ENCODE results near the gene SLC12A8. TPM values are rescaled to one million over a fixed set of nuclear protein-coding genes. Genes with fewer than 3 reads are reported as not detected.
A peak's percentile ranks its signal among the peaks of the same experiment; 100 is the strongest.

Gene SLC12A8
- total RNA-seq, 3 donors from 2014 or later, result 0.48 to 12.5 (median 9.8) TPM

- Histone ChIP-seq H3K27me3 (no peaks in the 10 kb centered on the region), H3K9me3 (no peaks in the 10 kb centered on the region), H3K27ac (no peak overlapping the region), H3K4me3 (no peak overlapping the region), H3K4me1 (no peaks in the 10 kb centered on the region), H3K36me3 (no peaks in the 10 kb centered on the region)
- TF ChIP-seq POLR2AphosphoS5 (IDR thresholded peaks at IDR 0.05), result no peak
- TF ChIP-seq CTCF (IDR thresholded peaks at IDR 0.05), result peak in 1 of 3 donors; percentile 17
- no peak for TF ChIP-seq POLR2A (IDR thresholded peaks at IDR 0.05)
- no peak for DNase-seq (ENCODE audit: low spot score in 2 of 2)
- intact Hi-C loops (cut with DNase I; ENCODE audit: low total_unique reads), result no loop called here
Measured at GRCh38 chr3:125150525-125151441, 61.8 kb downstream of the SLC12A8 start.

DNA sequence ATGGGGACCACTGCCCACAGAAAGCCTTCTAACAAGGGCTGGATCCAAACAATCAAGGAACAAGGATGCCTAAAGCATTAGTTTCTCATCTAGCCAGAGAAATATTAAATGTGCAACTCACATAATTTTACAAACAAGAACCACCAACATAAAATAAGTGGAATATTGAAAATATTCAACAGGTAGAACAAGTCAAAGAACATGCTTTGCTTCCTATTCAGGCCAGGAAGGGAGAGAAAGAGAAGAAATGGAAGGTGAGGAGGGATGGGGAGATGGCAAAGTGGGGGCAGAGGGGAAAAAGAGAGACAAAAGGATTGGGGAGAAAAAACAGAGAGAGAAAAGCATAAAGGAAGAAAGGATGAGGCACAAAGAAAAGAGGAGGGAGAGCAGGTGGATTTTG, 63.1 kb downstream of the SLC12A8 start:
- Histone ChIP-seq H3K27ac (no peak overlapping the region), H3K4me3 (no peak overlapping the region), H3K27me3 (no peaks in the 10 kb centered on the region), H3K4me1 (no peaks in the 10 kb centered on the region), H3K36me3 (no peaks in the 10 kb centered on the region), H3K9me3 (no peaks in the 10 kb centered on the region)
- intact Hi-C loops (cut with DNase I; ENCODE audit: low total_unique reads), result no loop called here
- TF ChIP-seq CTCF (IDR thresholded peaks at IDR 0.05) (no peak), POLR2A (IDR thresholded peaks at IDR 0.05) (no peak), POLR2AphosphoS5 (IDR thresholded peaks at IDR 0.05) (no peak)
- DNase-seq (ENCODE audit: low spot score in 2 of 2), result no peak

GRCh38 chr3:125148836-125149235, 63.7 kb downstream of the SLC12A8 start:
- no peaks in the 10 kb centered on the region for H3K27me3 ChIP-seq
- TF ChIP-seq POLR2AphosphoS5 (IDR thresholded peaks at IDR 0.05), result no peak
- H3K4me1 ChIP-seq, result no peaks in the 10 kb centered on the region
- no peaks in the 10 kb centered on the region for H3K36me3 ChIP-seq
- intact Hi-C loops (cut with DNase I; ENCODE audit: low total_unique reads), result no loop called here
- DNase-seq (ENCODE audit: low spot score in 2 of 2), result no peak
- H3K4me3 ChIP-seq, result no peak overlapping the region
- no peak overlapping the region for H3K27ac ChIP-seq
- no peaks in the 10 kb centered on the region for H3K9me3 ChIP-seq

DNA sequence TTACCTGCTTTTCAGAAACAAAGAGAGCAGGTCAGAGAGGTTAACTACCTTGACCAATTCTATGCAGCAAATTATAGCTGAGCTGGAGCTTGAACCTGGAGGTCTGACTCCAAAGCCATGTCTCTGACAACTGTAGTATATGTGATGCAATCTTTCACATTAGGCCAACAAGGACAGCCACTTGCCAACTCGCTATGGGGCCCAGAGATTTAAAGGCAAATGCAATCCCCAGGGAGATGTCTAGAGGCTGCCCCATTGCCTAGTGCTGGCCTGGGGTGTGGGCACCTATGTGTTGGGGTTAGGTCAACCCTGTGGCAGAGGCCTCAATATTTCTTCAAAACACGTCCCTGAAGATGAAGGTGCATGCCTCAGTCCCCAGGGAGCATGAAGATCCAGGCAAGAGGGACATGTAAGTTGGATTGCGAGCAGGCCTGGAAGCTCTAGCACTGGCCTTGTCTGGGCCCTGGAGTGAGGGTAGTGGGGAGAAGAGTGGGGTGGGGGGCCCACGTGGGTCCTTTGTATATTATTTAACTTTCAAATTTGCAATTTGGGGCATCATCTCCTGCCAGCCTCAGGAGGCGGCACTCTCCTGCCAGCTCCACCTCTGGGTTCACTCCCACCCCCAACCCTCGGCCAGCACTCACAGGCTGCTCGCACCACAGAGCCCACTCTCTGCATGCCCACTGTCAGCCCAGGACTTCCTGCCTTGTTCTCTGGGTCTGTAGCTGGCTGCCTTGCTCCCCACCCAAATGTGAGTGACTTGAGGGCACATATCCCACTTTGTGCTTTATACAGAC, 64.3 kb downstream of the SLC12A8 start:
- Histone ChIP-seq H3K9me3 (no peaks in the 10 kb centered on the region), H3K4me3 (no peak overlapping the region), H3K36me3 (no peaks in the 10 kb centered on the region), H3K27me3 (no peaks in the 10 kb centered on the region), H3K27ac (no peak overlapping the region), H3K4me1 (no peaks in the 10 kb centered on the region)
- intact Hi-C loops (cut with DNase I; ENCODE audit: low total_unique reads), result no loop called here
- no peak for TF ChIP-seq POLR2AphosphoS5 (IDR thresholded peaks at IDR 0.05)
- no peak for TF ChIP-seq POLR2A (IDR thresholded peaks at IDR 0.05)
- no peak for TF ChIP-seq CTCF (IDR thresholded peaks at IDR 0.05)
- no peak for DNase-seq (ENCODE audit: low spot score in 2 of 2)

- no peaks in the 10 kb centered on the region for H3K4me1 ChIP-seq
- intact Hi-C loops (cut with DNase I; ENCODE audit: low total_unique reads), result no loop called here
Measured at GRCh38 chr3:125147491-125147820, 65.1 kb downstream of the SLC12A8 start.

More at GRCh38 chr3:125147491-125147820, 65.1 kb downstream of the SLC12A8 start:
- H3K27ac ChIP-seq, result peak overlapping the region in 1 of 2 donors; percentile 19
- H3K4me3 ChIP-seq, result no peak overlapping the region
- H3K36me3 ChIP-seq, result no peaks in the 10 kb centered on the region
- no peaks in the 10 kb centered on the region for H3K27me3 ChIP-seq
- DNase-seq (ENCODE audit: low spot score in 2 of 2), result no peak
- no peaks in the 10 kb centered on the region for H3K9me3 ChIP-seq
- TF ChIP-seq POLR2AphosphoS5 (IDR thresholded peaks at IDR 0.05) (no peak), CTCF (IDR thresholded peaks at IDR 0.05) (no peak), POLR2A (IDR thresholded peaks at IDR 0.05) (no peak)
